IPS-20b (cell line): ENCODE measurements around the gene ST6GALNAC6.

Source experiments
- H3K27ac ChIP-seq: one replicate; pipeline ENCODE4 v1.5.1; 2013; ENCODE audit warnings: low read length
- H3K27me3 ChIP-seq: 2 replicates; pipeline ENCODE4 v1.6.1; 2013; ENCODE audit warnings: mild to moderate bottlenecking, low read length, inconsistent platforms; ENCODE audit not compliant: insufficient read depth
- H3K36me3 ChIP-seq: 2 replicates; pipeline ENCODE4 v1.6.1; 2013; ENCODE audit warnings: low read depth, mild to moderate bottlenecking, inconsistent platforms, low read length, moderate library complexity; ENCODE audit not compliant: insufficient read depth
- H3K4me1 ChIP-seq: 2 replicates; pipeline ENCODE4 v1.6.1; 2013; ENCODE audit warnings: mild to moderate bottlenecking, control low read depth, inconsistent platforms, low read length, moderate library complexity; ENCODE audit not compliant: insufficient read depth
- H3K4me3 ChIP-seq: 2 replicates; pipeline ENCODE4 v1.5.1; 2013; ENCODE audit warnings: mild to moderate bottlenecking, low read length, inconsistent platforms
- H3K9ac ChIP-seq: 2 replicates; pipeline ENCODE4 v1.6.1; 2013; ENCODE audit warnings: low read depth, mild to moderate bottlenecking, inconsistent platforms, low read length, moderate library complexity
- H3K9me3 ChIP-seq: 2 replicates; pipeline ENCODE4 v1.6.1; 2013; ENCODE audit warnings: mild to moderate bottlenecking, low read depth, low read length, inconsistent platforms; ENCODE audit not compliant: insufficient read depth

Gene ST6GALNAC6

GRCh38 chr9:127941062-127941960 is 41.9 kb upstream of the ST6GALNAC6 start:
- no peak overlapping the region for H3K27ac ChIP-seq
- no peaks in the 10 kb centered on the region for H3K9me3 ChIP-seq
- H3K4me3 ChIP-seq: no peak overlapping the region
- no peaks in the 10 kb centered on the region for H3K27me3 ChIP-seq
- peaks cover 7% of the 10 kb centered on the region for H3K4me1 ChIP-seq
- peaks cover 51% of the 10 kb centered on the region for H3K36me3 ChIP-seq
- no peak overlapping the region; the same call in 1 of the 2 replicates for H3K9ac ChIP-seq

GRCh38 chr9:127940593-127940992 is 41.2 kb upstream of the ST6GALNAC6 start:
- H3K27me3 ChIP-seq: no peaks in the 10 kb centered on the region
- no peak overlapping the region for H3K9ac ChIP-seq
- H3K36me3 ChIP-seq: peaks cover 47% of the 10 kb centered on the region
- H3K4me1 ChIP-seq: peaks cover 7% of the 10 kb centered on the region
- H3K27ac ChIP-seq: no peak overlapping the region
- no peaks in the 10 kb centered on the region for H3K9me3 ChIP-seq
- H3K4me3 ChIP-seq: no peak overlapping the region

GRCh38 chr9:127938298-127938690 is 38.9 kb upstream of the ST6GALNAC6 start:
- peaks cover 35% of the 10 kb centered on the region for H3K36me3 ChIP-seq
- H3K9ac ChIP-seq: peak overlapping the region; percentile 85; the same call in 1 of the 2 replicates
- peak overlapping the region; percentile 49 for H3K27ac ChIP-seq
- H3K9me3 ChIP-seq: no peaks in the 10 kb centered on the region
- H3K4me1 ChIP-seq: peaks cover 7% of the 10 kb centered on the region
- H3K27me3 ChIP-seq: no peaks in the 10 kb centered on the region
- H3K4me3 ChIP-seq: peak overlapping the region; percentile 92

- peaks cover 31% of the 10 kb centered on the region for H3K36me3 ChIP-seq
- no peaks in the 10 kb centered on the region for H3K9me3 ChIP-seq
- H3K27me3 ChIP-seq: no peaks in the 10 kb centered on the region
- peaks cover 7% of the 10 kb centered on the region for H3K4me1 ChIP-seq
- peak within 1 kb of the TSS; percentile 49 for H3K27ac ChIP-seq
- H3K4me3 ChIP-seq: peak within 1 kb of the TSS; percentile 92
- peak within 1 kb of the TSS; percentile 85 for H3K9ac ChIP-seq
These were observed 38.2 kb upstream of the ST6GALNAC6 start, which contains the start of gene DPM2 for GRCh38 chr9:127937388-127938297. Gene DPM2, minus strand, starts transcription at chr9:127937854. Its CDS starts 34 bp downstream, at chr9:127937820.

- Histone ChIP-seq H3K4me1 (peaks cover 7% of the 10 kb centered on the region), H3K4me3 (peak overlapping the region; percentile 92), H3K27ac (peak overlapping the region; percentile 10)
These were observed 37.6 kb upstream of the ST6GALNAC6 start for GRCh38 chr9:127937056-127937387.

GRCh38 chr9:127936347-127936852 is 37.0 kb upstream of the ST6GALNAC6 start:
- Histone ChIP-seq H3K4me3 (peak overlapping the region; percentile 92), H3K9ac (peak overlapping the region; percentile 85; the same call in 1 of the 2 replicates)

More at GRCh38 chr9:127937056-127937387, 37.6 kb upstream of the ST6GALNAC6 start:
- H3K27me3 ChIP-seq: no peaks in the 10 kb centered on the region
- H3K36me3 ChIP-seq: peaks cover 25% of the 10 kb centered on the region
- H3K9ac ChIP-seq: peak overlapping the region; percentile 85
- no peaks in the 10 kb centered on the region for H3K9me3 ChIP-seq

GRCh38 chr9:127935765-127936221 is 36.4 kb upstream of the ST6GALNAC6 start:
- Histone ChIP-seq H3K27ac (no peak overlapping the region), H3K27me3 (no peaks in the 10 kb centered on the region), H3K4me1 (peaks cover 7% of the 10 kb centered on the region), H3K9me3 (no peaks in the 10 kb centered on the region), H3K9ac (no peak overlapping the region), H3K4me3 (no peak overlapping the region; the same call in 1 of the 2 replicates), H3K36me3 (peaks cover 15% of the 10 kb centered on the region; the same call in 1 of the 2 replicates)

More at GRCh38 chr9:127936347-127936852, 37.0 kb upstream of the ST6GALNAC6 start:
- Histone ChIP-seq H3K36me3 (peaks cover 21% of the 10 kb centered on the region; the same call in 1 of the 2 replicates), H3K4me1 (peaks cover 7% of the 10 kb centered on the region), H3K27me3 (no peaks in the 10 kb centered on the region), H3K27ac (no peak overlapping the region), H3K9me3 (no peaks in the 10 kb centered on the region)

DNA sequence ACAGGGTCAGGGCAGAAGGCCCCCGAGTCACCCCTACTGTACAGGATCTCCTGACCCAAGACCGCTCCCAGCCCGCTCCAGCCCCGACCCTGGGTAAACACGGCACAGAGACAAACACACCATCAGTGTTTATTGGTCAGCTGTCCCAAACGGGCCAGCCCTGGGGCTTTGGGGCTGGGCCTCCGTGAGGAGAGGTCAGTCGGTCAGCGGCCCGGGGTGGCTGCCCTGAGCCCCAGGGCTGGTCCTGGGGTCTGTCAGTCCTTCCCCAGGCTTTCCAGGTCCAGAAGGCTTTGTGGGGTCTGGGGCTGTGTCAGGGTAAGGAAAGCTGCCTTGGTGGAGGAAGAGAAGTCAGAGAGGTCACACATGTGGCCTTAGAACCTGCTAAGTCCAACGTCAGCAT is 35.6 kb upstream of the ST6GALNAC6 start:
- Histone ChIP-seq H3K4me3 (no peak overlapping the region), H3K9me3 (no peaks in the 10 kb centered on the region), H3K4me1 (peaks cover 7% of the 10 kb centered on the region), H3K9ac (no peak overlapping the region), H3K27ac (no peak overlapping the region), H3K27me3 (peaks cover 1% of the 10 kb centered on the region), H3K36me3 (peaks cover 7% of the 10 kb centered on the region; the same call in 1 of the 2 replicates)

DNA sequence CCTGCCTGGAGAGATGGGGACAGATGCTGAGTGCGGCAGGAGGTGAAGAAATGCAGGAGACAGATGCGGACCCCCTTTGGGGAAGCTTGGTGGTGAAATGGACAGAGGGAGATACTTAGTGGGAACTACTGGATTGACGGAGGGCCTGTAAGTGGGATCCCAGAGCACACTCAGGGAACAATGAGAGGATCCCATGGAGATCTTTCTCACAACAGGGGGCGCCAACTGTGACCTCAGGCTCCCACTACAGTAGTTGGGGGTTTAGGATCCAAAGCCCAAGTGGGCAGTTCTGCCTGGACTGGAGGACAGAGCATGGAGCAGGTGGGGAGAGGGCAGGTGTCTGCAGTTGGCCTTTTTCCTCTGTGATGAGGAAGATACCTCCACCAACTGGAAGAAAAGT is 34.8 kb upstream of the ST6GALNAC6 start:
- H3K27me3 ChIP-seq: peaks cover 9% of the 10 kb centered on the region
- no peak overlapping the region for H3K27ac ChIP-seq
- 0 out of 2 replicates have a peak, but pooled peaks cover 5% of the 10 kb centered on the region for H3K36me3 ChIP-seq
- no peak overlapping the region for H3K9ac ChIP-seq
- no peaks in the 10 kb centered on the region for H3K9me3 ChIP-seq
- no peak overlapping the region for H3K4me3 ChIP-seq
- peaks cover 7% of the 10 kb centered on the region for H3K4me1 ChIP-seq

GRCh38 chr9:127931092-127931881 is 31.9 kb upstream of the ST6GALNAC6 start:
- Histone ChIP-seq H3K4me1 (no peaks in the 10 kb centered on the region; the same call in 1 of the 2 replicates), H3K27ac (no peak overlapping the region), H3K4me3 (peak overlapping the region; percentile 68), H3K9me3 (no peaks in the 10 kb centered on the region), H3K9ac (peak overlapping the region; percentile 37; the same call in 1 of the 2 replicates), H3K36me3 (0 out of 2 replicates have a peak, but pooled peaks cover 5% of the 10 kb centered on the region), H3K27me3 (peaks cover 35% of the 10 kb centered on the region)
